Endothelial cell of hepatic sinusoid (primary cell): Measurements from ENCODE around the gene HIRIP3.
"Not testable (repeated sequence)": the region's sequence is repeated elsewhere in the genome, so short reads cannot be mapped to it uniquely, and the experiment has no call there.

Source experiments
- in situ Hi-C: cut with HindIII; loops from 2 replicates; pipeline ENCODE4 v1.10.0; 2017; ENCODE audit warnings: low sequenced_read_pairs

Gene HIRIP3, protein sequence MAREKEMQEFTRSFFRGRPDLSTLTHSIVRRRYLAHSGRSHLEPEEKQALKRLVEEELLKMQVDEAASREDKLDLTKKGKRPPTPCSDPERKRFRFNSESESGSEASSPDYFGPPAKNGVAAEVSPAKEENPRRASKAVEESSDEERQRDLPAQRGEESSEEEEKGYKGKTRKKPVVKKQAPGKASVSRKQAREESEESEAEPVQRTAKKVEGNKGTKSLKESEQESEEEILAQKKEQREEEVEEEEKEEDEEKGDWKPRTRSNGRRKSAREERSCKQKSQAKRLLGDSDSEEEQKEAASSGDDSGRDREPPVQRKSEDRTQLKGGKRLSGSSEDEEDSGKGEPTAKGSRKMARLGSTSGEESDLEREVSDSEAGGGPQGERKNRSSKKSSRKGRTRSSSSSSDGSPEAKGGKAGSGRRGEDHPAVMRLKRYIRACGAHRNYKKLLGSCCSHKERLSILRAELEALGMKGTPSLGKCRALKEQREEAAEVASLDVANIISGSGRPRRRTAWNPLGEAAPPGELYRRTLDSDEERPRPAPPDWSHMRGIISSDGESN

DNA sequence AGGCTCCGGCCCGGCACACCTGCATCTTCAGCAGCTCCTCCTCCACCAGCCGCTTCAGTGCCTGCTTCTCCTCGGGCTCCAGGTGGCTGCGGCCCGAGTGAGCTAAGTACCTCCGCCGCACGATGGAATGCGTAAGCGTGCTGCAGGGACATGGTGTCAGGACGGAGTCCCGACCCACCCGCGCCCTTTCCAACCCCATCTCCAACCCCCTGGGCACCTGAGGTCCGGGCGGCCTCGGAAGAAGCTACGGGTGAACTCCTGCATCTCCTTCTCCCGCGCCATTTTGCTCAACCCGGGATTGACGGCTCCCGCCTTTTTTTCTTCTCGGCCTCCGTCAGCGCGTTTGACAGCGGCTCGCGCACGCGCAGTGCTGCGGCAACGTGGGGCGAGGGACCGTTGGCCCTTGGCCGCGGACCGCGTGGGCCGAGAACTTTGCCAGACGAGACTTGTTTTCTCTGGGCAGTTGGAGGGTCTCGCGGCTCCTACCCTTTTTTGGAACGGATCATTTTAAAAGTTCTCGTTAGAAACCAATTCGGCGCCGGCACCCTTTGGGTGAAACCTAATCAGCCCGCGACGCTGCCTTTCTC, at the start of gene HIRIP3:
Gene HIRIP3, minus strand, starts transcription at position 294 of the 587 bp plus-strand sequence. Its CDS starts 12 bp downstream, at position 282.
- in situ Hi-C loops, result no loop called here

DNA sequence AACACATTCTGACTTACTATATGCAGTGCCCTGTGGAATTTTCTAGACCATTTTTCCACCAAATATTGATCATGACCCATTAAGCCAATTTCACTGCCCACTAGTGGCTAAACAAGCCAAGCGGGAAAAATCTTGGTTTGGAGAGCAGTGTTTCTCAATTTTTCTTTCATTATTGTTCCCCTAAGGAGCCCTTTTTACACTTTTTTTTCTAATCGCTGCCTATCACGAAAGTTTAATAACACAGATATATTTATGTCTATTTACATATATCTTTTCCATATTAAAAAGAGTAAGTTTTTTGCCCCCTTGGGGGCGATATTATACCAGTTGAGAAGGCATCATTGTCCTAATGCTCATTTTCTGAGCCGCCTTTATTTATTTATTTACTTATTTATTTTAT, 46.4 kb upstream of the HIRIP3 start:
- in situ Hi-C loops, result no loop called here

DNA sequence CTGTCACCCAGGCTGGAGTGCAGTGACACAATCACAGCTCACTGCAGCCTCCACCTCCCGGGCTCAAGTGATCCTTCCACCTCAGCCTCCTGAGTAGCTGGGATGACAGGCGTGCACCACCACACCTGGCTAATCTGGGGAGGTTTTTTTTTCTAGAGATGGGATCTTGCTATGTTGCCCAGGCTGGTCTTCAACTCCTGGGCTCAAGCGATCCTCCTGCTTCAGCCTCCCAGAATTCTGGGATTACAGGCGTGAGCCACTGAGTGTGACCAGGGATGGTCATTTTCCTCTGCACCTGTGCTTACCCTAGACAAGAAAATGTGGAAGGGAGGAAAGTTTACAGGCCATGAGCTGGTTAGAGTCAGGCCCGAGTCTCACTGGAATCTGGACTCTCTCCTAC, 45.3 kb upstream of the HIRIP3 start:
- in situ Hi-C loops, result not testable (repeated sequence)

DNA sequence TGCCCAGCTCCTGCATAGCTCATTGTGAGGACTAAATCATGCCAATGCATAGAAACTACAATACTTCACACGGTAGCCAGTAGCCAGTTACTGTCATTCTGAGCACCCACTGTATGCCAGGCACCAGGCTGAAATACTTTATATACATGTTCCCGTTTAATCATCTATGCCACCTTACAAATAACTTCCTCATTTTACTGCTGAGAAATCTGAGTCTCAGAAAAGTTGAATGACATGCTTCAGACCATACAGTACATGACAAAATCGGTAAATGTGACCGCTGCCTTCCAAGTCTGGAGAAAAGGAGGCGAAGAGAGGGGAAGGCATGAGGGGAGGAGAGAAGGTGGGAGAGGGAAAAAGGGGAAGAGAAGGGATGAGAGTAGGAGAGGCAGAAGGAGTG, 44.8 kb upstream of the HIRIP3 start:
- in situ Hi-C loops, result no loop called here

DNA sequence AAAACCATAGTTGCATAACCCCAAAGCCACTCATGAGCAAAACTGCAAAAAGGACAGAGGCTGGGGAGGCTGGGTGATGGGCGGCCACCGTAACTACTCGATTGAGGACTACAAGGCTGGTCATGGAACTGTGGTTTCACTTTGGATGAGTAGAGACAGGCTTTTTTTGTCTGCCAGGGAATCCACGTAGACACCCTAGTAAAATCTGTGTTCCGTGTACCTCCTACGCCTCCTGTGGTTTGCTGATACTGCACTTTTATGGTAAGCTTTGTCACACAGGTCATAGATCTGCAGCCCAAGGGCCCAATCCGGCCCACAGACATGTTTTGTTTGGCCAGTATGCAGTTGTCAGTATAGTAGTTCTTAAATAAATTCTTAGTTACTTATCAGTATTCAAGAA, 37.9 kb upstream of the HIRIP3 start:
- in situ Hi-C loops, result no loop called here

DNA sequence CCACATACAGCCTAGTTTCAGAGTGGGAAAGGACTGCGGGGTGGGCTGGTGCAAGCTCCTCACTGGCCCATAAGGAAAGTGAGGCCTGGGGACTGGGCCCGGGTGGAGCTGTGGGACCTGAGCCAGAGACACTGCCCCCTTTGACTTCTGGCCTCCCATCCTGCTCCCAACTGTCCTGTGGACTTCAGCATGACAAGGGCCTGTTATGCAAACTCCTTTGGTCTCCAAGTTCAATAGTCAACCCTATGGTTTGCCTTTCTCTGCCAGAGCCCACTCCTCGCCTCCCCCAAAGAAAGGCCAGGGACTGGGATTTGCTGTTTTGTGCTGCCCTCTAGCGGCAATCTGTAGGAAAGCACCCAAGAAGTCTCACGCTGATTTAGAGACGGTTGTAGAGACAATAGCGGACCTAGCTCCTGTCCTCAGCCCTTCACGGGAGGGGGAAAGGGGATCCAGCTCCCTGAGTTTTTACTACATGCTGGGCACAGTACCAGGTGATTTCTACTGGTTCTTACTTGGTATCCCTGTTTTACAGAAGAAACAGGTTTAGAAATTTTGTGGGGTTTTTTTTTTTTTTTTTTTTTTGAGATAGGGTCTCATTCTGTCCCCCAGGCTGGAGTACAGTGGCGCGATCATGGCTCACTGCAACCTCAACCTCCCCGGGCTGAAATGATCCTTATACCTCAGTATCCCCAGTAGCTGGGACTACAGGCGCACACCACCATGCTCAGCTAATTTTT, 36.8 kb upstream of the HIRIP3 start:
- in situ Hi-C loops, result no loop called here

DNA sequence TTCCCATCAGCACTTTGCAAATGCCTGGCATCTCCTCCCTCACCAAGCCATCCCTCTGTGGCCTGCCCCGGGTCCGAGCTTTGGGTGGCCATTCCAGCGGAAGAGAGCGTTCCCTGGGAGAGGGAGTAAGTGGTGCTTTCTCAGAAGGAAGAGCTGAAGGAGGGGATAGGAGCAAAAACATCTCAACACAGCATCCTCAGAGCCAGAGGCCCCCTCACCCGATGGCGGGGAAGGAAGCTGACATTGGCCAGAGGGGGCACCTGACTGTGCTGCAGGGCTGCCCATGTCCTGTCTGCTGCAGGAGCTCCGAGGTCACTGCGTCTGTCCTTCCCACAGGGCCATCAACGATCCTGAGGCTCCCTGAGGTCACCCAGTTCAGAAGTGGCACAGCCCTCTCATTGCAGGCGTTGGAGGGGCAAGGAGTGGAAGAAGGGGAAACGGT, 36.1 kb upstream of the HIRIP3 start:
- in situ Hi-C loops, result no loop called here

DNA sequence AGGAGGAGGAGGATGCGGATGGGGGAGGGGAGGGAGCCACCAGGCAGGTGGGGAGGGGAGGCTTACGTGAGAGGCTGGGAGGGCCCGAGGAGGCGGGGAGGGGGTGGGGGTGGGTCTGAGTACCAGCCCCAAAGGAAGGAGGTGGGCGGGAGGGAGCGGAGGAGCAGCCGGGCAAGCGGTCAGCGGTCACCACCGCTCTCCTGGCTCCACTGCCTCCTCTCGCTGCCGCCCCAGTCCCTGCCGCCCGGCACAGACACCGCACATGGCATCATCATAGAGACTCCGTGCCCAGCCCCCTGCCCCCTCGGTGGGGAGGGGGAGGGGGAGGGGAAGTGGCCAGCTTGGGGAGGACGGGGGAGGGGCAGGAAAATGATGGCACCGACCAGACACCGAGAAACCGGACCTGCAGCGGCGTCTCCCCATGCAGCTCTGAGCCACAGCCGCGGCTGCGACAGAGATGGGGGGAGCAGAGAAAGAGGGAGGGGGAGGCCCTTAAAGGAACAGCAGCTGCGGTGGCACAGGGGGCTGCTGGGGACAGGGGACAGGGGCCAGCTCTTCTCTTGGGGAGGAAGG, 35.5 kb upstream of the HIRIP3 start, which contains the start of gene TLCD3B:
Gene TLCD3B, minus strand, starts transcription at position 431 of the 573 bp plus-strand sequence. CDS start 744 bp downstream, outside the sequence.
- in situ Hi-C loops, result no loop called here

DNA sequence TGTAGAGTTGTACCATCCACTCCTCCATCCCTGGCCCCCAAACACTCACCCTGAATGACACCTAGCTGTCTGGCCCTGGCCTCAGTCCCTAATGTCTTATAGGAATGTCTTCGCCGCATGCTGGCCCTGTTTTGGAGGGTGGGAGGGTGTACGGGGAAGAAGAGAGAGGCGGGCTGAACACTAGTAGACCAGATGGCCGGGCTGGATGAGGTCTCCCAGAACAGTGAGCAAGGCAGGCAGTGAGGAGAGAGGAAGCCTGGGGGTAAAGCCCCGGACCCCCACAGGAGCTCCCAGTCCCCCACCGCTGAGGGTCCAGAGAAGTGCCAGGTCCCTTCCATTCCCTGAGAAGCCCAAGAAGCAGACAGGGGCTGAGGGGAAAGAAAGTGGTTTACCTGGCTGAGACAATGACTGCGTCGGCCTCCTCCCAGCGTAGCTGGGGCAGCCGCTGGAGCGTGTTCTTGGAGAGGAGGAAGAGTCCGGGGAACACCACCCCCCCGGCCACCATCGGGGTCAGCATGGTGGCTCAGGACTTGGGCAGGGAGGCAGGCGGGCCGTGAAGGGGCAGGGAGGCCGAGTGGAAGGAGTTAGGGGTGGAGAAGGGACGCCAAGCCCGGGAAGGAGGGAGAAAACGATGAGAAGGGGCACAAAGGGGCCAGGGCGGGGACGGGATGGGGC, 34.7 kb upstream of the HIRIP3 start:
- in situ Hi-C loops, result no loop called here

DNA sequence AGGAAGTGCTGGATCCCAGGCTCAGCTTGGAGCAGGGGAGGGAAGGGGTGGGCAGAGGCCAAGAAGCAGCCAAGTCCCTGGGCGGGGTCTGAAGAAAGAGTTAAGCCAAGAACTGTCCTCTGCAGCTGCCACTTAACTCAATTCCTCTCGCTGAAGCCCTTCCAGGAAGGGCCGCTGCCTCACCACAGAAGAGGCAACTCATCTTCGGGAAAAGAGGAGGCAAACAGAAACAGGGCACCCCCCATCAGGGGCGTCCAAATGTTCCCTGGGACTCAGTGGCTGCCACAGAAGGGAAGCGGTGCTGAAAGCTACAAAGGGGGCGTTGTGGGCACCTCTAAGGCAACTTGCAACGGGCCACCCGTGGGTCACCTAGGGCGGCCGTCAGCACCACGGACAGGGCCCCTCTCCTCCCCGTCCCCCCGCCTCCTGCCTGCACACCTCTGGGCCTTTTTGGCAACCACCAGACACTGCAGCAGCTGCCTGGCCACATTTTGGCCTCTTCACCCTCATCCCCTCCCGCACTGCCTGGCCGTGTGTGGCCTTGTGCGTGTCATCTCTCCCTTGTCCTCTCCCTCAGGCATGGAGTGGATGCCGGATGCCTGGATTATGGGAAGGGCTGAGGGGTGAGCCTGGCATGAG, 33.1 kb upstream of the HIRIP3 start:
- in situ Hi-C loops, result no loop called here

DNA sequence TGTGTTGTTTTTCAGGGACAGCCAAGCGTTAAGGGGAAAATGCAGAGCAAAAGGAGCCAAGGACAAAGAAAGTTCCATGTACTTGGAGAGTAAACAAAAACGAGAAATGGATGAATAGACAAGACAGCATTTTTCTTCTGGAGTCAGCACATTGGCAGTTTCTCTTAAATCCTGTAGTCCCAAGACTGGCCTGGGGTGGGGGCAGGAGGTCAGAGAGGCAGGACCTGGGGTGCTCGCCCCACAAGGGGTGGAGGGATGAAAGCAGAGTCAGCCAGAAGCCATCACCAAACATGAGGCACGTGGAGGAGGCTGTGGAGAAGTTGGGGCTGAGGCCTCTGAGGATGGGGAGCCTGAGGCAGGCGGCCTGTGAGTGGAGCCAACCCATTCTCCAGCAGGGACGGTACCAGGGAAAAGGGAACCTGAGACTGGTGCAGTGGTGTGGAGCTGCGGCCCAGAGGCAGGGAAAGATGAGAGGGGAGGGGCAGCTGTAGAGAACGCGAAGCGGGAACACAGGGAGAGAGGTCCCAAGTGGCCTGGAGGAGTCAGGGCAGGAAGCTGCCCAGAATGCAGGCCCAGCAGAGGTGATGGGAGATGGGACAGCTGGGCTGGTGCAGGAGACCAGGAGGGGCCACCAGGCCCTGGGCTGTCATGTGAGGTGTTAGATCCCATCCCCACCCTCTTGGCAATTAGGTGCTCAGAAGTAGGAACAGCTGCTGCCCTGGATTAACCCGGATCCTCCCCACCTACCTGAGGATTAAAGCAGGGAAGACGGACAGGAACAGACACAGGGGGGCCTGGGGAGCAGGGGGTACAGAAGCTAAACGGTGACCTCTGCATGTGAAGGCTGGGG, 32.4 kb upstream of the HIRIP3 start:
- in situ Hi-C loops, result no loop called here

DNA sequence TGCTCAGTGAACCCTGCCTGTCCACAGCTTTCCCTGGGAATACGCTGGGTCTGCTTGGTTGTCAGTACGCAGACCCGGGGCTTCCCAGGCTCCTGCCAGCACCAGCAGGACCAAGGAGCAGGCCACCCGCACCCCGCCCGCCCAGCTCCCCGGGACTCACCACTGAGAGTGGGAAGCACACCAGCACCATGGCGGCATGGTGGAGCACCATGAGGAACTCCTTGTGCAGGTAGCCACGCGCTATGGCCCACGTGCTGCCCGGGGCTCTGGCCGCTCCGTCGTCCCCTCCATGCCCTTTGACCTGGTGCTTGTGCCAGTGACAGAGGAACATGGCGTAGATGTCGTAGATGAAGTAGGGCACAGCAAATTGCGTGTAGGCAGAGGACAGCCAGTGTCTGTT, 31.0 kb upstream of the HIRIP3 start:
- in situ Hi-C loops, result no loop called here

DNA sequence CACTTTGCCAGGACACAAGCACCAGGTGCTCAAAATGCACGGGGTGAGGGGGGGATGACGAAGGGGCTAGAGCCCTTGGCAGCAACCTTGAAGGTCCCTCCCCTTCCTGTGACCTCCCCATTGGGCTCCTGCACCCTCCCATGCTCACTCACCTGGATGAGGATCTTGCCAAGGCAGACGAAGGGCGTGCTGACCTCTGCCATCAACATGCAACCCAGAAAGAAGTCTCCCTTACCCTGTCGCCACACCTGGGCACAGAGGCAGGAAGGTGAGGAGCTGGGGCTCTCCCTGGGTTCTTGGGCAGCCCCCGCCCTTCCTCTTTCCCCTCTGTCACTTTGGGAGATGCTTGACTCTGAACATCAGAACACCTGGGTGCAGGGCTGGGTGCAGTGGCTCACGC, 30.2 kb upstream of the HIRIP3 start:
- in situ Hi-C loops, result no loop called here

DNA sequence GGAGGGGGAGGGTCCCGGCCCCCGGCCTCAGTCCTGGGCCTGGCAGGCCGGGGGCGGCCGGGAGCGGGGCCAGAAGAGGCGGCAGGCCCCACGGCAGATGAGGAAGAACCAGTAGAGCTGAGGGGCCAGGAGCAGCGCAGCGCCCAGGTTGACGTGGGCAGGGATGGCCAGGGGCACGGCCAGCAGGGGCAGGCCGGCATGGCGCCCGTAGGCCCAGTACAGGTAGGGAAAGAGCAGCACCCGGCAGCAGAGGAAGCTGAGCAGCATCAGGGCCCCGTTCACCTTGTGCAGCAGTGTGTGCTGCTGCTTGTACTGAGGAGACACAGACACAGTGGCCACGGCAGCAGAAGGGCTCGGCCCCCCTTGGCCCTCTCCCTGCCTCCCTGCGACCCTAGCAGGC, 29.7 kb upstream of the HIRIP3 start:
- in situ Hi-C loops, result no loop called here

DNA sequence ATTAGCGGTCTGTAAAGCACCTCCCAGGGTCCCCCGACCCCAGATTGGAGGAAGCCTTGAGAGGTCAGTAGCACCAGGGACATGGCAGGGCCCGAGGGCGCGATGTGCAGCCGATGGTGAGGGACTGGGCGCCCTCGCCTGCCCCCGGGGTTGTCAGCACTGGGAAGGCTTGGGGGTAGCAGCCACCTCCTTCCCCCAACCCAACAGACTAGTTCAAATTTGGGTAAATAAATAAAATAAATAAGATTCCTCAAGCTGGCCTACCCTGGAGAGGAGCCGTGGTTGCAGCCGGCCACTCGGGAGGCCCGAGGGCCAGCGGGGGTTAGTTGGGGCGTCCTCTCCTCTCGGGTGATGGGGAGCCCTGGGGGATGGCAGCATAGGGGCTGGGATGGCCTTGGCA, 29.0 kb upstream of the HIRIP3 start:
- in situ Hi-C loops, result no loop called here

DNA sequence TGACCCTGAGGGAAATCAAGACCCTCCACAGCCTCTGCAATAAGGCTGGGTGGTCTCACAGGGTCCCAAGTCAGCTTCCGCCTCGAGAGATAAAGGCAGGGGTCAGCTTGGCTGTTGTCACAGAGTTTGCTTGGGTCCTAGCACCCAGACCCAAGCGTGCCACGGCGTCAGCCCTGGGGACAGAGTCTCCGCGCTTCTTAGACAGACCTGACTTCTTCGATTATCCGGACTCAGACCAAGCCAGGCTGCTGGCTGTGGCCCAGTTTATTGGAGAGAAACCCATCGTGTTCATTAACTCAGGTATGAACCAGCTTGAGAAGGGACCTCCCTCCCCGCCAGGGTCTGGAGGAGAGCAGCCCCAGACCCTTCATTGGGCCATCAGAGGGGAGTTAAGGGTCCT, 28.2 kb upstream of the HIRIP3 start:
- in situ Hi-C loops, result no loop called here

DNA sequence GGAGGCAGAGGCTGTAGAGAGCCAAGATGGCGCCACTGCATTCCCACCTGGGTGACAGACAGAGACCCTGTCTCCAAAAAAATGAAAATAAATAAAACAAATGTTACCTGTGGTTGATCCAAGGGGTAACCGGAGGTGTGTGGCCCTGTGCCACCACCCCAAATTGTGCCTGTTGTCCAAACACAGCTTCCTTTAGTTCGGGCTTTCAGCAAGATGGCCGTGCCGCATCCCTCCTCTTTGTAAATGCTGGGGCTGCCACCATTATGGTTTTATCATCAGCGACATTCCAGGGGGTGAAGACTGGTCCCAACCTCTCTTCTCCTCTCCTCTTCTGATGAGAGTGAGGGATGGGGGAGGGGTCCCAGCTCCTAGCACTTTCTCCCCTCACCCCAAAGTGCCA, 27.5 kb upstream of the HIRIP3 start, which contains the start of gene C16orf92:
Gene C16orf92, plus strand, starts transcription at position 312 of the 400 bp plus-strand sequence. CDS start 143 bp downstream, outside the sequence.
- in situ Hi-C loops, result no loop called here

DNA sequence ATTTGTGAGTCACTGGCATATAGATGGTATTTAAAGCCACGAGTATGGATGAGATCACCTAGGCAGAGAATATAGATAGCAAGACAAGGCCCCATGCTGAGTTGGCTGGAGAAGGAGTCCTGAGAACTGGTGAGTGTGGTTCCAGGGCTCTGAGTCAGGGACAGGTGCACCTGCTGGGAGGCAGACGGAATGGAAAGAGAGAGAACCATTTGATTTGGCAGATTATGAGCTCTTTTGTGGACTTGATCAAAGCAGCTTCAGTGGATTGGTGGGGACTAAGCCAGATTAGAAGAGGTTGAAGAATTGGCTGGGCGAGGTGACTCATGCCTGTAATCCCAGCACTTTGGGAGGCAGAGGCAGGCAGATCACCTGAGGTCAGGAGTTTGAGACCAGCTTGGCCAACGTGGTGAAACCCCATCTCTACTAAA, 23.3 kb upstream of the HIRIP3 start:
- in situ Hi-C loops, result no loop called here

DNA sequence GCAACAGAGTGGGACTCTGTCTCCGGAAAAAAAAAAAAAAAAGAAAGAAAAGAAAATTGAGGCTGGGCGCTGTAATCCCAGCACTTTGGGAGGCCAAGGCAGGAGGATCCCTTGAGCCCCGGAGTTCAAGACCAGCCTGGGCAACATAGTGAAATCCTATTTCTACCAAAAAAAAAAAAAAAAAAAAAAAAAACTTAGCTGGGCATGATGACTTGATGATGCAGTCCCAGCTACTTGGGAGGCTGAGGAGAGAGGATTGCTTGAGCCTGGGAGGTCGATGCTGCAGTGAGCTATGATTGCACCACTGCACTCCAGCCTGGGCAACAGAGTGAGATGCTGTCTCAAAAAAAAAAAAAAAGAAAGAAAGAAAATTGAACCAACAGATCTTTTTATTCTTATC, 22.5 kb upstream of the HIRIP3 start:
- in situ Hi-C loops, result not testable (repeated sequence)
